HepG2 (cell line): Measurements from ENCODE around the gene COPS7A. TPM values are rescaled to one million over a fixed set of nuclear protein-coding genes. Genes with fewer than 3 reads are reported as not detected.
"Not testable (repeated sequence)": the region's sequence is repeated elsewhere in the genome, so short reads cannot be mapped to it uniquely, and the experiment has no call there.

Source experiments
- ATAC-seq: fragments of 200-7000 bp; cut with Tn5 transposase; 3 replicates; pipeline ENCODE4 v1.9.1; 2020; ENCODE audit warnings: mild to moderate bottlenecking, moderate library complexity
- BruUV-seq: library from RNA; stranded (reverse); fragments of 400-500 nt; replicated peaks from 2 replicates; lab custom pipeline; 2021; lab: Mats Ljungman, UMichigan
- CTCF ChIA-PET: fragments of 300-600 bp; formaldehyde crosslinking; extraction: SDS; loops from one replicate; lab custom pipeline; 2021; ENCODE audit warnings: low total read pairs, inconsistent platforms, low intra/inter-chr PET ratio; lab: Yijun Ruan, JAX
- POLR2A ChIA-PET: fragments of 350-600 bp; sonication (Branson Sonifier 250); formaldehyde crosslinking; loops from one replicate; lab custom pipeline; 2020; ENCODE audit warnings: antibody characterized with exemption, inconsistent platforms; lab: Yijun Ruan, JAX
- DNase-seq: peaks from one replicate; pipeline ENCODE4 v3.0.0-alpha.2; 2015; ENCODE audit warnings: low spot score
- FAIRE-seq: peaks from 3 replicates; lab custom pipeline; 2011; peaks lifted over from hg19 to GRCh38; lab: Jason Lieb, UNC
- H2AFZ ChIP-seq: one replicate; pipeline ENCODE4 v1.6.1; 2011; ENCODE audit warnings: low read length, inconsistent platforms
- H3K27ac ChIP-seq: fragments of 300-600 bp; 3 replicates; pipeline ENCODE4 v1.8.0; 2011; ENCODE audit warnings: mixed run types, mild to moderate bottlenecking, mixed read lengths, low read length, inconsistent platforms; ENCODE audit not compliant: insufficient read depth; ENCODE audit errors: extremely low read length
- H3K27me3 ChIP-seq, 2 experiments: fragments of 200-600 bp in 1 of 2; 2 replicates in 1 of 2; 3 replicates in 1 of 2; pipeline versions ENCODE4 v1.6.0 to v1.8.0; 2011; ENCODE audit warnings: low read length in 2 of 2, mild to moderate bottlenecking in 2 of 2, moderate library complexity in 2 of 2, inconsistent platforms in 1 of 2; ENCODE audit not compliant: insufficient read depth in 2 of 2, control insufficient read depth in 1 of 2
- H3K36me3 ChIP-seq, 2 experiments: fragments of 200-600 bp in 1 of 2; replicated peaks in 1 of 2; 2 replicates in 1 of 2; 3 replicates in 1 of 2; pipeline versions ENCODE4 v1.5.1 to v1.8.0; 2011; ENCODE audit warnings: low read length in 2 of 2, inconsistent platforms in 1 of 2; ENCODE audit not compliant: insufficient read depth in 2 of 2, control insufficient read depth in 1 of 2
- H3K4me1 ChIP-seq: 2 replicates; pipeline ENCODE4 v1.5.1; 2012; ENCODE audit warnings: low read length, inconsistent platforms; ENCODE audit not compliant: insufficient read depth
- H3K4me2 ChIP-seq: 2 replicates; pipeline ENCODE4 v1.6.0; 2011; ENCODE audit warnings: low read depth, low read length, inconsistent platforms
- H3K4me3 ChIP-seq, 3 experiments: fragments of 200-600 bp in 1 of 3; sonication (generic), shearing (Covaris generic) in 1 of 3; replicated peaks in 1 of 3; 2 replicates each; pipeline ENCODE4 v1.5.1; 2011 to 2016; ENCODE audit warnings: low read length in 3 of 3, inconsistent platforms in 2 of 3, low read depth in 2 of 3, mild to moderate bottlenecking in 2 of 3, control low read depth in 1 of 3, mixed read lengths in 1 of 3; ENCODE audit not compliant: insufficient read depth in 1 of 3
- H3K79me2 ChIP-seq: one replicate; pipeline ENCODE4 v1.6.1; 2011; ENCODE audit warnings: low read length, inconsistent platforms; ENCODE audit not compliant: insufficient read depth
- H3K9ac ChIP-seq: 2 replicates; pipeline ENCODE4 v1.6.0; 2011; ENCODE audit warnings: mild to moderate bottlenecking, low read depth, low read length, inconsistent platforms; ENCODE audit not compliant: insufficient read depth
- H3K9me3 ChIP-seq: 2 replicates; pipeline ENCODE4 v1.5.1; 2012; ENCODE audit warnings: mild to moderate bottlenecking, low read length
- H4K20me1 ChIP-seq: 2 replicates; pipeline ENCODE4 v1.6.0; 2011; ENCODE audit warnings: inconsistent platforms, mild to moderate bottlenecking, low read length, moderate library complexity; ENCODE audit not compliant: insufficient read depth
- SALL1 ChIP-seq: sonication (generic); formaldehyde crosslinking; IDR thresholded peaks from 2 replicates; pipeline ENCODE4 v1.8.0; 2022; ENCODE audit warnings: mild to moderate bottlenecking, missing genetic modification reagents
- STAG1 ChIP-seq: sonication (generic); formaldehyde crosslinking; IDR thresholded peaks from 2 replicates; pipeline ENCODE4 v1.4.0; 2020; ENCODE audit warnings: missing genetic modification reagents
- ZNF446 ChIP-seq: sonication (generic); formaldehyde crosslinking; IDR thresholded peaks from 2 replicates; pipeline ENCODE4 v1.5.0; 2020; ENCODE audit warnings: mild to moderate bottlenecking, missing genetic modification reagents
- WGBS: methylation state at CpG from one replicate; pipeline ENCODE4 v1.1.6; 2017; ENCODE audit warnings: low lambda C conversion rate; 5-methylcytosine and 5-hydroxymethylcytosine counted together
- in situ Hi-C: cut with HindIII; loops from 2 replicates; pipeline ENCODE4 v1.10.0; 2017; ENCODE audit warnings: low pct_unique_long_range_greater_than_20kb; ENCODE audit not compliant: extremely low pct_ligation_motif_present
- intact Hi-C: fragments of 100-400 bp; cut with micrococcal nuclease; formaldehyde crosslinking; loops from one replicate; pipeline ENCODE4 v1.10.0; 2022; ENCODE audit not compliant: unreplicated experiment
- polyA plus RNA-seq, 8 experiments: library from polyadenylated mRNA; depleted of rRNA in 3 of 8; stranded (reverse) in 7 of 8; unstranded in 1 of 8; fragments of >200 nt; fragmentation: Illumina TruSeq in 4 of 8; extraction: Trizol in 4 of 8; gene quantifications; 2 replicates each; pipeline versions ENCODE4 v1.2.1 to v1.2.3, GENCODE V29; 2011 to 2016; ENCODE audit warnings: low read depth in 4 of 8, missing spikeins in 1 of 8, mixed read lengths in 1 of 8; ENCODE audit not compliant: insufficient read depth in 1 of 8
- total RNA-seq, 5 experiments: library from RNA; depleted of rRNA; stranded (reverse); fragments of >200 nt; fragmentation: Illumina TruSeq; extraction: Trizol; gene quantifications; 2 replicates each; pipeline ENCODE4 v1.2.3, GENCODE V29; 2016; ENCODE audit warnings: low read depth in 1 of 5
- TF ChIP-seq, protein P1 (sequence below): sonication (generic); formaldehyde crosslinking; IDR thresholded peaks from 2 replicates; pipeline ENCODE4 v1.8.1; 2023; ENCODE audit warnings: missing genetic modification reagents, mild to moderate bottlenecking, borderline replicate concordance
- TF ChIP-seq, protein P2 (sequence below): IDR thresholded peaks from 2 replicates; pipeline ENCODE4 v1.6.1; 2016; ENCODE audit warnings: missing compliant biosample characterization, missing genetic modification reagents, borderline replicate concordance

The COPS7A gene
- total and polyA plus RNA-seq, 2 of the 13 experiments (the other 11 are each of a cell fraction or from before 2014, with no cell fraction given), result 40.0 to 73.6 TPM

DNA sequence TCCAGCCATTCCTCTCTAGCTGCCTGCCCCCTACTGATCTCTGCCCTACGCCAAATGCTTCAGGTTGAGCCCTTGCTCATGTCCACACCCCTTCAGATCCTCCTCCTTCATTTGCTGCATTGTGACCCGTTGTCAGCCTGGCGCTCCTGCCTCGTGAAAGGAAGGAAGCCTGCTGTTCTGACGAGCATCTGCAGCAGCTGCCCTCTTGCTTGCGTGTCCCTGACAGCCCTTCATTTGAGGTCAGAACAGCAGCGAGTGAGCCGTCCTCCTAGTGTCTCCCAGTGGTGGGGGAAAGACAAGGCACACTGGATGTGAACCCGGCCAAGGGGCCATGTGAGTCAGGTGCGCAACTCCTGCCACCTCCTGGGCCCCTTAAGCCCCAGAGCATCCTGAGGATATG, 20.2 kb upstream of the COPS7A start (continued):
- TF ChIP-seq, protein P1, sequence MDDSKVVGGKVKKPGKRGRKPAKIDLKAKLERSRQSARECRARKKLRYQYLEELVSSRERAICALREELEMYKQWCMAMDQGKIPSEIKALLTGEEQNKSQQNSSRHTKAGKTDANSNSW, result no peak
- TF ChIP-seq STAG1 (CRISPR knock-in tag), result peak; percentile 16; the same call in 1 of the 2 replicates
- TF ChIP-seq, protein P2, sequence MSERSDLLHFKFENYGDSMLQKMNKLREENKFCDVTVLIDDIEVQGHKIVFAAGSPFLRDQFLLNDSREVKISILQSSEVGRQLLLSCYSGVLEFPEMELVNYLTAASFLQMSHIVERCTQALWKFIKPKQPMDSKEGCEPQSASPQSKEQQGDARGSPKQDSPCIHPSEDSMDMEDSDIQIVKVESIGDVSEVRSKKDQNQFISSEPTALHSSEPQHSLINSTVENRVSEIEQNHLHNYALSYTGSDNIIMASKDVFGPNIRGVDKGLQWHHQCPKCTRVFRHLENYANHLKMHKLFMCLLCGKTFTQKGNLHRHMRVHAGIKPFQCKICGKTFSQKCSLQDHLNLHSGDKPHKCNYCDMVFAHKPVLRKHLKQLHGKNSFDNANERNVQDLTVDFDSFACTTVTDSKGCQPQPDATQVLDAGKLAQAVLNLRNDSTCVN (CRISPR knock-in tag), result no peak
- TF ChIP-seq SALL1 (CRISPR knock-in tag), result peak; percentile 27; the same call in 1 of the 2 replicates
- TF ChIP-seq ZNF446, result no peak

DNA sequence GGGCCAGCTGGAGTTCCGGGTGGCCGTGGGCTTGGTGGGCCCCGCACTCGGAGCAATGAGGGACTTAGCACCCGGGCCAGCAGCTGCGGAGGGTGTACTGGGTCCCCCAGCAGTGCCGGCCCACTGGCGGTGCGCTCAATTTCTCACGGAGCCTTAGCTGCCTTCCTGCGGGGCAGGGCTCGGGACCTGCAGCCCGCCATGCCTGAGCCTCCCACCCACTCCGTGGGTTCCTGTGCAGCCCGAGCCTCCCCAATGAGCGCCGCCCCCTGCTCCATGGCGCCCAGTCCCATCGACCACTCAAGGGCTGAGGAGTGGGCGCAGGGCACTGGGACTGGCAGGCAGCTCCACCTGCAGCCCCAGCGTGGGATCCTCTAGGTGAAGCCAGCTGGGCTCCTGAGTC, 15.5 kb upstream of the COPS7A start:
- FAIRE-seq, CTCF ChIA-PET: not testable (repeated sequence)
- POLR2A ChIA-PET, result interaction anchor here (2.6 kb wide), 1 partner anchor 15 kb away, joined by 9 read pairs; the partner anchor contains the start of gene COPS7A

More for the DNA sequence above, 15.5 kb upstream of the COPS7A start:
- H3K9ac ChIP-seq, H3K9me3 ChIP-seq, H2AFZ ChIP-seq, H4K20me1 ChIP-seq, H3K79me2 ChIP-seq, H3K27me3 ChIP-seq, H3K4me1 ChIP-seq, H3K4me3 ChIP-seq, H3K4me2 ChIP-seq, H3K27ac ChIP-seq, BruUV-seq, intact Hi-C loops, ATAC-seq, in situ Hi-C loops, DNase-seq, H3K36me3 ChIP-seq: not testable (repeated sequence)
- WGBS, result no CpG with 5 or more reads among the region's 21 CpGs
